ENCODE results near the gene NXF1. TPM values are rescaled to one million over a fixed set of nuclear protein-coding genes. Genes with fewer than 3 reads are reported as not detected.

Gene NXF1
- total RNA-seq, 1 experiment from 2014 or later = 47.6 TPM

- BruUV-seq (replicated peaks) = no TSS peak
- H3K9me3 Mint-ChIP-seq (ENCODE audit: unreplicated experiment) = no peaks in the 10 kb centered on the region
- H3K27me3 Mint-ChIP-seq (ENCODE audit: insufficient read depth, unreplicated experiment) = no peaks in the 10 kb centered on the region
- peak overlapping the region; percentile 95 for H3K4me3 Mint-ChIP-seq (ENCODE audit: unreplicated experiment)
- CTCF ChIA-PET = interaction anchor here (0.6 to 2.9 kb wide), 10 partner anchors 10 to 415 kb away, joined by 3 to 8 read pairs (median 4); partner anchors contain the start of gene TMEM179B
- intact Hi-C loops (cut with micrococcal nuclease) = no loop called here
- peak; percentile 69 for DNase-seq (ENCODE audit: unreplicated experiment)
- no peak for TF ChIP-seq CTCF (IDR thresholded peaks at IDR 0.05; ENCODE audit: unreplicated experiment)
- H3K36me3 Mint-ChIP-seq (ENCODE audit: insufficient read depth, unreplicated experiment) = peaks cover 31% of the 10 kb centered on the region
- H3K4me1 Mint-ChIP-seq (ENCODE audit: insufficient read depth, unreplicated experiment) = peaks cover 20% of the 10 kb centered on the region
- peak overlapping the region; percentile 99 for H3K27ac Mint-ChIP-seq (ENCODE audit: low read depth, unreplicated experiment)
- POLR2A ChIA-PET = interaction anchor here (0.7 to 5.2 kb wide), 31 partner anchors 9 to 1378 kb away, joined by 3 to 163 read pairs (median 6); partner anchors contain the start of genes C11orf98, CSKMT, HNRNPUL2 and LBHD1
Measured at GRCh38 chr11:62806611-62807121, 1.4 kb upstream of the NXF1 start.

- H3K4me3 Mint-ChIP-seq (ENCODE audit: unreplicated experiment) = peak overlapping the region; percentile 95
- no peaks in the 10 kb centered on the region for H3K27me3 Mint-ChIP-seq (ENCODE audit: insufficient read depth, unreplicated experiment)
- peak overlapping the region; percentile 99 for H3K27ac Mint-ChIP-seq (ENCODE audit: low read depth, unreplicated experiment)
- CTCF ChIA-PET = interaction anchor here (0.6 to 2.9 kb wide), 10 partner anchors 18 to 1462 kb away, joined by 3 to 8 read pairs (median 4); partner anchors contain the start of gene TMEM179B
- DNase-seq (ENCODE audit: unreplicated experiment) = no peak
- intact Hi-C loops (cut with micrococcal nuclease) = loop anchor here (2.0 kb wide), 2 partner anchors 27 to 35 kb away; partner anchors contain the start of genes STX5 and TEX54
- POLR2A ChIA-PET = interaction anchor here (0.6 to 5.2 kb wide), 45 partner anchors 10 to 1466 kb away, joined by 3 to 163 read pairs (median 4); partner anchors contain the start of genes C11orf98, CSKMT, EEF1G and HNRNPUL2
- no TSS peak for BruUV-seq (replicated peaks)
- peaks cover 37% of the 10 kb centered on the region for H3K36me3 Mint-ChIP-seq (ENCODE audit: insufficient read depth, unreplicated experiment)
- peaks cover 20% of the 10 kb centered on the region for H3K4me1 Mint-ChIP-seq (ENCODE audit: insufficient read depth, unreplicated experiment)
- no peaks in the 10 kb centered on the region for H3K9me3 Mint-ChIP-seq (ENCODE audit: unreplicated experiment)
- no peak for TF ChIP-seq CTCF (IDR thresholded peaks at IDR 0.05; ENCODE audit: unreplicated experiment)
Measured at GRCh38 chr11:62805961-62806441, 761 bp upstream of the NXF1 start.

GRCh38 chr11:62804310-62805075 is 747 bp downstream of the NXF1 start:
- POLR2A ChIA-PET = interaction anchor here (0.6 to 5.2 kb wide), 20 partner anchors 9 to 133 kb away, joined by 3 to 163 read pairs (median 5); partner anchors contain the start of genes HNRNPUL2, SLC3A2, STX5 and TAF6L
- no peaks in the 10 kb centered on the region for H3K9me3 Mint-ChIP-seq (ENCODE audit: unreplicated experiment)
- H3K4me1 Mint-ChIP-seq (ENCODE audit: insufficient read depth, unreplicated experiment) = peaks cover 20% of the 10 kb centered on the region
- intact Hi-C loops (cut with micrococcal nuclease) = loop anchor here (2.0 kb wide), 2 partner anchors 28 to 36 kb away; partner anchors contain the start of genes STX5 and TEX54
- TF ChIP-seq CTCF (IDR thresholded peaks at IDR 0.05; ENCODE audit: unreplicated experiment) = no peak
- peak overlapping the region; percentile 99 for H3K27ac Mint-ChIP-seq (ENCODE audit: low read depth, unreplicated experiment)
- no peaks in the 10 kb centered on the region for H3K27me3 Mint-ChIP-seq (ENCODE audit: insufficient read depth, unreplicated experiment)
- peak overlapping the region; percentile 95 for H3K4me3 Mint-ChIP-seq (ENCODE audit: unreplicated experiment)
- BruUV-seq (replicated peaks) = TSS peak; percentile 61
- H3K36me3 Mint-ChIP-seq (ENCODE audit: insufficient read depth, unreplicated experiment) = peaks cover 51% of the 10 kb centered on the region
- peak; percentile 21 for DNase-seq (ENCODE audit: unreplicated experiment)
- CTCF ChIA-PET = interaction anchor here (0.8 to 1.8 kb wide), 4 partner anchors 8 to 57 kb away, joined by 3 to 8 read pairs (median 4); no protein-coding TSS in a partner anchor

GRCh38 chr11:62801071-62801470 is 4.2 kb downstream of the NXF1 start:
- no peak overlapping the region for H3K27ac Mint-ChIP-seq (ENCODE audit: low read depth, unreplicated experiment)
- no peaks in the 10 kb centered on the region for H3K27me3 Mint-ChIP-seq (ENCODE audit: insufficient read depth, unreplicated experiment)
- peaks cover 86% of the 10 kb centered on the region for H3K36me3 Mint-ChIP-seq (ENCODE audit: insufficient read depth, unreplicated experiment)
- peaks cover 12% of the 10 kb centered on the region for H3K4me1 Mint-ChIP-seq (ENCODE audit: insufficient read depth, unreplicated experiment)
- CTCF ChIA-PET = interaction anchor here (0.6 to 2.2 kb wide), 5 partner anchors 9 to 163 kb away, joined by 3 to 11 read pairs (median 4); partner anchors contain the start of gene TMEM223
- DNase-seq (ENCODE audit: unreplicated experiment) = no peak
- no TSS peak for BruUV-seq (replicated peaks)
- TF ChIP-seq CTCF (IDR thresholded peaks at IDR 0.05; ENCODE audit: unreplicated experiment) = no peak
- POLR2A ChIA-PET = interaction anchor here (0.7 to 2.2 kb wide), 9 partner anchors 8 to 79 kb away, joined by 3 to 16 read pairs (median 3); partner anchors contain the start of genes TAF6L, TMEM179B and WDR74
- no peak overlapping the region for H3K4me3 Mint-ChIP-seq (ENCODE audit: unreplicated experiment)
- no peaks in the 10 kb centered on the region for H3K9me3 Mint-ChIP-seq (ENCODE audit: unreplicated experiment)
- intact Hi-C loops (cut with micrococcal nuclease) = no loop called here

All from MCF 10A (cell line).